Type B pancreatic cell (in vitro differentiated cells): ENCODE results near the gene PDE4B. TPM values are rescaled to one million over a fixed set of nuclear protein-coding genes. Genes with fewer than 3 reads are reported as not detected.
A peak's percentile ranks its signal among the peaks of the same experiment; 100 is the strongest.

Source experiments
- DNase-seq: peaks from one replicate; pipeline ENCODE4 v3.0.0; 2021; ENCODE audit warnings: mixed read lengths; ENCODE audit not compliant: unreplicated experiment; ENCODE audit errors: extremely low spot score
- H3K27ac Mint-ChIP-seq: 2 replicates; pipeline ENCODE4 v1.8.0; 2021; ENCODE audit warnings: mild to moderate bottlenecking, mixed read lengths
- H3K27me3 Mint-ChIP-seq: 2 replicates; pipeline ENCODE4 v1.8.0; 2021; ENCODE audit warnings: mixed read lengths
- H3K36me3 Mint-ChIP-seq: 2 replicates; pipeline ENCODE4 v1.8.0; 2021; ENCODE audit warnings: mixed read lengths
- H3K4me1 Mint-ChIP-seq: one replicate; pipeline ENCODE4 v1.8.0; 2021; ENCODE audit warnings: mixed read lengths; ENCODE audit not compliant: unreplicated experiment
- H3K4me3 Mint-ChIP-seq: 2 replicates; pipeline ENCODE4 v1.8.0; 2021; ENCODE audit warnings: mild to moderate bottlenecking, mixed read lengths
- H3K9me3 Mint-ChIP-seq: 2 replicates; pipeline ENCODE4 v1.8.0; 2021; ENCODE audit warnings: mixed read lengths
- total RNA-seq: library from RNA; stranded (reverse); gene quantifications from 2 replicates; pipeline ENCODE4 v1.2.1, GENCODE V29; 2021; ENCODE audit warnings: low replicate concordance
- TF ChIP-seq, protein P1 (sequence below): fragments of 200-600 bp; sonication (generic); conservative IDR thresholded peaks from 2 replicates; pipeline ENCODE4 v1.5.0; 2021; ENCODE audit warnings: antibody characterized with exemption, mild to moderate bottlenecking

PDE4B gene
- total RNA-seq, 1 donor from 2014 or later, result 4.7 TPM

DNA sequence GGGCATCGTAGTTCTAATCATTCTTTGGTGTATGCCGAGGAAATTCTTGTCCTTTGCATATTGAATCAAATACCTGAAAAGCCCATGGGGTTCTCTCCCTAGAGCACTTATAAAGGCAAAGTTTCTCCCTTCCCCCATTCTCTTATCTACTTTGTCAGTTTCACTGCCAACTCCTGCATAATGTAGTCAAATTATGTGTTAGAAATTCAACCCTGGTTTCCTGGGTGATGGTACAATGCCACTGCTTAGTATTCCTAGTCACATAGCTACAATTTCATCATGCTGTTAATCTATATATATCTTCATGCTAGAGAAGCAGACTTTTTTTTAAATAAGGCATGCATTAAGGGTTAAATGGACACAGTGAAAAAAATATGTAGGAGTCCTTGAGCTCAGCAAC is 119.0 kb downstream of the PDE4B start:
- Mint-ChIP-seq H3K27ac (no peak overlapping the region), H3K27me3 (peaks cover 3% of the 10 kb centered on the region), H3K9me3 (no peaks in the 10 kb centered on the region), H3K4me1 (no peaks in the 10 kb centered on the region), H3K4me3 (no peak overlapping the region), H3K36me3 (no peaks in the 10 kb centered on the region)
- TF ChIP-seq, protein P1, sequence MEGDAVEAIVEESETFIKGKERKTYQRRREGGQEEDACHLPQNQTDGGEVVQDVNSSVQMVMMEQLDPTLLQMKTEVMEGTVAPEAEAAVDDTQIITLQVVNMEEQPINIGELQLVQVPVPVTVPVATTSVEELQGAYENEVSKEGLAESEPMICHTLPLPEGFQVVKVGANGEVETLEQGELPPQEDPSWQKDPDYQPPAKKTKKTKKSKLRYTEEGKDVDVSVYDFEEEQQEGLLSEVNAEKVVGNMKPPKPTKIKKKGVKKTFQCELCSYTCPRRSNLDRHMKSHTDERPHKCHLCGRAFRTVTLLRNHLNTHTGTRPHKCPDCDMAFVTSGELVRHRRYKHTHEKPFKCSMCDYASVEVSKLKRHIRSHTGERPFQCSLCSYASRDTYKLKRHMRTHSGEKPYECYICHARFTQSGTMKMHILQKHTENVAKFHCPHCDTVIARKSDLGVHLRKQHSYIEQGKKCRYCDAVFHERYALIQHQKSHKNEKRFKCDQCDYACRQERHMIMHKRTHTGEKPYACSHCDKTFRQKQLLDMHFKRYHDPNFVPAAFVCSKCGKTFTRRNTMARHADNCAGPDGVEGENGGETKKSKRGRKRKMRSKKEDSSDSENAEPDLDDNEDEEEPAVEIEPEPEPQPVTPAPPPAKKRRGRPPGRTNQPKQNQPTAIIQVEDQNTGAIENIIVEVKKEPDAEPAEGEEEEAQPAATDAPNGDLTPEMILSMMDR, result no peak
- DNase-seq, result no peak

DNA sequence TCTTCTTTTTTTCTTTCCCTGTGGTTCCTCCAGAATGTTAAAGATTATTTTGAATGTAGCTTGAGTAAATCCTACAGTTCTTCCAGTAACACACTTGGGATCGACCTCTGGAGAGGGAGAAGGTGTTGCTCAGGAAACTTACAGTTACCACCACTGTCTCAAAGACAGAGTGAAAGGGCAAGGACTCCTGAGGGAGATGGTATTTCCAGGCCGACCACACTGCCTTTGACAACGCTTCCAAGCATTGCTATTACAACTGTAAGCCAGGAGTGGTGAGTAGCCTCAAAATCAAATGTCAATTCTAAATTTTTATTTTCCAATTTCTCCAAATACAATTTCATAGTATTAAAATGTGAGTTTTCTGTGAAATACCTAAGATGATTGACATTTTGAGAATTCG is 125.9 kb downstream of the PDE4B start:
- Mint-ChIP-seq H3K4me3 (no peak overlapping the region), H3K27me3 (no peaks in the 10 kb centered on the region), H3K9me3 (no peaks in the 10 kb centered on the region), H3K4me1 (no peaks in the 10 kb centered on the region), H3K36me3 (no peaks in the 10 kb centered on the region), H3K27ac (no peak overlapping the region)
- DNase-seq, result no peak
- TF ChIP-seq, protein P1, result no peak

DNA sequence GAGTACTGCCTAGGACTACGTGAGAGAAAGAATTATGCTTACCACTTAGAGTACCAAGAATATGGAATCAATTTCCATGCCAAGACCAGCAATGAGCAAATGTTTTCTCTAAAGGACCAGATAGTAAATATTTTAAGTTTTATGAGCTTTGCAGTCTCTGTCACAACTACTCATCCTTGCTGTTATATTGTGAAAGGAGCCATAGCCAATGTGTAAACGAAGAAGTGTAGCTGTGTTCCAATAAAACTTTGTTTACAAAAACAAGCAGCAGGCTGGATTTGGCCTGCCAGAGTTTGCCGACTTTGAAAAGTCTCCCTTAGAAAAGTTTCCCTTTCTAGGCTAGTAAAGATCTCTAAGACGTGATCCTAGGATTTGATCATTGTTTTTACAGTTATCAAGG is 128.8 kb downstream of the PDE4B start:
- H3K36me3 Mint-ChIP-seq, result no peaks in the 10 kb centered on the region
- no peaks in the 10 kb centered on the region for H3K4me1 Mint-ChIP-seq
- peaks cover 5% of the 10 kb centered on the region for H3K9me3 Mint-ChIP-seq
- no peak overlapping the region for H3K27ac Mint-ChIP-seq
- TF ChIP-seq, protein P1, result no peak
- no peak overlapping the region for H3K4me3 Mint-ChIP-seq
- DNase-seq, result no peak
- no peaks in the 10 kb centered on the region for H3K27me3 Mint-ChIP-seq

DNA sequence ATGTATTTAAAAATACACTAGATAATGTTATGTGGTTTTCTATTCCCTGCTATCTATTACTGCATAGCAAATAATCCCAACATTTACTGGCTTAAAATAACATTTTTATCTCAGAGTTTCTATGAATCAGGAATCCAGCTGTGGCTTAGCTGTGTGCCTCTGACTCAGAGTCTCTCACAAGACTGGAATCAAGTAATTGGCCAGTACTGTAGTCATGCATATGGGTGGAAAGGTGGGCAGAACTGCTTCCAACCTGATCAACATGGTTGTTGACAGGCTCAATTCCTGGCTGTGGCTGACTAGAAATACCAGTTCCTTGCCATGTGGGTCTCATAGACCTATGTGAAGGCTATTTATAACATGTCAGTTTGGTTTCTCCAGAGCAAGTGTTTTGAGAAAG is 131.8 kb downstream of the PDE4B start:
- Mint-ChIP-seq H3K4me1 (no peaks in the 10 kb centered on the region), H3K27ac (peak overlapping the region; percentile 29), H3K27me3 (no peaks in the 10 kb centered on the region), H3K36me3 (no peaks in the 10 kb centered on the region), H3K9me3 (peaks cover 10% of the 10 kb centered on the region), H3K4me3 (no peak overlapping the region)
- TF ChIP-seq, protein P1, result no peak
- no peak for DNase-seq

DNA sequence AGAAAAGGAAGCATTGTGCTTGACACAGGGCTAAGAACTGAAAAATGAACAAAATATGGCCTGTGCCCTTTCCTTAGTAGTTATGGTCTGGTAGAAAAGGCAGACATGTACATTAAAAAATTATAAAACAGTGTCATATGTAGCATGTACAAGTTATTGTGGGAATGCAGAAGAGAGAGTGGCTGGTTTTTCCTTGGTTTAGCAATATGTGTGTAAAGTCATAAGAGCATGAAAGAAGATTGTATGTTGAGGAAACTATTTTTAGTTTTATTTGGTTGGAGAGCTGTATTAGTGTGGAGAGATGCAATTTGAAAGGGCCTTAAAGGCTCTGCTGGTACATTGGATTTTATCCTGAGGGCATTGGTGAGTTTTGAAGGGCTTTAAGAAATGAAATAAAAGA is 145.8 kb downstream of the PDE4B start:
- no peak for DNase-seq
- TF ChIP-seq, protein P1, result no peak
- H3K4me1 Mint-ChIP-seq, result no peaks in the 10 kb centered on the region
- H3K27ac Mint-ChIP-seq, result no peak overlapping the region
- no peaks in the 10 kb centered on the region for H3K9me3 Mint-ChIP-seq
- H3K4me3 Mint-ChIP-seq, result no peak overlapping the region
- no peaks in the 10 kb centered on the region for H3K27me3 Mint-ChIP-seq
- H3K36me3 Mint-ChIP-seq, result no peaks in the 10 kb centered on the region

DNA sequence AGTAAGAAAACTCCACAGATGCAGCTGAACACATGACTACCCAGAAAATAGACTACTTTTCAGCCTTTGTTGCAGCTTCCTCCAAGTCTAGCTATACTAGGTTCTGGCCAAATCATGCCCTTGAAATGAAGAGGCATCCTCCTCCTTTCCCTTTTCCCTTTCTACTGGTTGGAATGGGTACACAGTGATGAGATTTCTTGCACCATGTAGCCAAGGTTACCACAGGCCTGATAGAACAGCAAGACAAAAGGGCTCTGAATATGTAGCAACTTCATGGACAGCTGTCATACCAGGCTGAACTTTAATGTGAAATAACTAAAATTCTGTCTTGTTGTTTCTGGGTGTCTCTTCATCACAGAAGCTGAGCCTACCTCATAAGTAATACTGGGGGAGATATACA is 146.5 kb downstream of the PDE4B start:
- DNase-seq, result no peak
- Mint-ChIP-seq H3K36me3 (no peaks in the 10 kb centered on the region), H3K27me3 (no peaks in the 10 kb centered on the region), H3K4me1 (no peaks in the 10 kb centered on the region), H3K4me3 (no peak overlapping the region), H3K27ac (no peak overlapping the region), H3K9me3 (no peaks in the 10 kb centered on the region)
- TF ChIP-seq, protein P1, result no peak
